ENCODE measurements around the gene ALOX12. TPM values are rescaled to one million over a fixed set of nuclear protein-coding genes. Genes with fewer than 3 reads are reported as not detected.

Gene ALOX12
- polyA plus RNA-seq, 3 donors: 0.13 TPM; not detected in 2

DNA sequence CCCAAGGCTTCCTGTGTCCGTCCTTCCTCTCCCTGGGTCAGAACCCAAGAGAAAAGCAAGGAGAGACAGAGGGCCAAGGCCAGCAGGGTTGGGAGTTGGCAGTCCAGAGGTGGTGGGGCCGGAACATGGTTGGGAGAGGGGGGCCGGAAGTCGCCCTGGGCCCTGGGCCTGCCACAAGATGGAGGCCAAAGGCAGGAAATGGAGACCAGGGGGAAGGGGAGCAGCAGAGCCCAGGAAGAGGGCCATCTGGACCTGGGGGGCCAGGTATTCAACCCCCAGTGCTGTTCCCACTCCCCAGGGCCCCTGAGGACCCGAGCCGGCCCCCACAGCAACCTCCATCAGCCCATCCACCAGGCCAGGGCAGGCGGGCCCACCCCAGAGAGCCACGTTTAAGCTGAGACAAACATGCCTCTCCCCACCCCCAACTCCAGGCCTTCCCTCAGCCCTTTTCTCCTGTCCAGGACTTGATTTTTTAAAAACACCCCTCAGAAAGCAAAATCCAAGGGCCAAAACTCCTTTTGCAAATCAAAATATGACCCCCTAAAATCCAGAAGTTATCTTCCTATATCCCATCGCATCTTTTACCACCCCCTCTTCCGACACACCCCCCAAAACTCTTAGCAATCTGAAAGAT lies 22.6 kb downstream of the ALOX12 start:
- peak overlapping the region; percentile 40 for H3K27ac ChIP-seq (ENCODE audit: low read depth, low read length)
- 51 to 85% (median 69%) methylated on average over 8 to 10 of the region's 10 CpGs for WGBS, 3 donors

DNA sequence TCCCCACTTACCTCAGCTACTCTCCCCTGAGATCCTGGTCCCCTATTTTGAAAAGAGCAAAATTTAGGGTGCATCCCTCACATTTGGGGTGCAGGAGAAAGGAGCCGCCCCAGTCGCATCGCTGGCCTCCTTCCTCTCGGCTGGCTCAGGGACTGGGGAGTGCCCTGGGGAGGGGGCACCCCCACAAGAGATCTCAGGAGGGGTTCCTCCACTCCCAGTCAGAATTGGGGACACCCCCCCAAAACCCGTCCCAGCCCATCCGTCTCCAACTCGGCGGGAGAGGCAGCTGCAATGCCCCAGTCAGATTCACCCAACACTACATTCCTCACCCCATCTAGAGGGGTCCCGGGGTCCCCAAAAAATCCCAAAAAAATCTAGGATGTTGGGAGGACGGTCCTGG lies 23.5 kb downstream of the ALOX12 start:
- 36 to 52% (median 50%) methylated on average over 10 of the region's 10 CpGs for WGBS, 3 donors
- no peak overlapping the region for H3K27ac ChIP-seq (ENCODE audit: low read depth, low read length)

- 11 to 20% (median 13%) methylated on average over 12 to 16 of the region's 16 CpGs for WGBS, 3 donors
Observed at GRCh38 chr17:7019839-7020519, 24.1 kb downstream of the ALOX12 start.

DNA sequence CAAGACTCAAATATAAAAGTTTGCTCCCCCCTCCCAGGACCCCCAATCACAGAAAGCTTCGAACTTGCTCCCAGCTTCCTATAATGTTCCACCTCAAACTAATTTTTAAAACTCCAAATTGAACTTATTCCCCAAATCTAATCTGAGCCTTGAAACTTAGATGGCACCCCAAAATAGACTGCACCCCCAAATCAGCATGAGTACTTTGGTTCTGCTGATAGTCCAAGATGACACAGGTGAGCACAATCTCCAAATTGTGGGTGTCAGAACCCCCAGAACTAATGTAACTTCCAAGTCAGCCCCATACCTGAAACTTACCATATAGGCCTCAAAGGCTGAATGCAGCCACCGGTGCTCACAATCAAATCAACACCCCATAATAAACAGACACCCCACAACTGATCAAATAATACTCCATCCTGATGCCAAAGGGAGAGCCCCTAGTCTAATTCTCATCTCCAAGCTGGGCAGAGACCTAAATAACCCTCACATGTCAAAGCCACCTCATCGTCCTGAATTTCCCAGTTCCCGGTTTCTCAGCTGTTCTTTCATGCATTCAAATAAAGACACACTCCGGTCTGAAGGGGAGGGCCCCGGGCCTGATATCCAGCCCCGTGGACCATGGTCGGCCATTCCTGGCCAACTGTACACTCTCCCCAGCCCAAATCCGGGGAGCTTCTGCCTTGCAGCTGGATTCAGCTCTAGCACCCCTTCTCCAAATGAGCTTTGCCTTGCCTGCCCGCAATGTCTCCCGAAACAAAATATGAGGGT lies 25.2 kb downstream of the ALOX12 start:
- no peak overlapping the region for H3K27ac ChIP-seq (ENCODE audit: low read depth, low read length)
- 60 to 66% (median 62%) methylated on average over 11 of the region's 11 CpGs for WGBS, 3 donors

More at GRCh38 chr17:7019839-7020519, 24.1 kb downstream of the ALOX12 start:
- no peak overlapping the region for H3K27ac ChIP-seq (ENCODE audit: low read depth, low read length)

- H3K27ac ChIP-seq (ENCODE audit: low read depth, low read length): no peak overlapping the region
- 1 to 7% (median 1%) methylated on average over 43 to 53 of the region's 53 CpGs for WGBS, 3 donors
Observed at GRCh38 chr17:7021993-7022778, 26.3 kb downstream of the ALOX12 start.

DNA sequence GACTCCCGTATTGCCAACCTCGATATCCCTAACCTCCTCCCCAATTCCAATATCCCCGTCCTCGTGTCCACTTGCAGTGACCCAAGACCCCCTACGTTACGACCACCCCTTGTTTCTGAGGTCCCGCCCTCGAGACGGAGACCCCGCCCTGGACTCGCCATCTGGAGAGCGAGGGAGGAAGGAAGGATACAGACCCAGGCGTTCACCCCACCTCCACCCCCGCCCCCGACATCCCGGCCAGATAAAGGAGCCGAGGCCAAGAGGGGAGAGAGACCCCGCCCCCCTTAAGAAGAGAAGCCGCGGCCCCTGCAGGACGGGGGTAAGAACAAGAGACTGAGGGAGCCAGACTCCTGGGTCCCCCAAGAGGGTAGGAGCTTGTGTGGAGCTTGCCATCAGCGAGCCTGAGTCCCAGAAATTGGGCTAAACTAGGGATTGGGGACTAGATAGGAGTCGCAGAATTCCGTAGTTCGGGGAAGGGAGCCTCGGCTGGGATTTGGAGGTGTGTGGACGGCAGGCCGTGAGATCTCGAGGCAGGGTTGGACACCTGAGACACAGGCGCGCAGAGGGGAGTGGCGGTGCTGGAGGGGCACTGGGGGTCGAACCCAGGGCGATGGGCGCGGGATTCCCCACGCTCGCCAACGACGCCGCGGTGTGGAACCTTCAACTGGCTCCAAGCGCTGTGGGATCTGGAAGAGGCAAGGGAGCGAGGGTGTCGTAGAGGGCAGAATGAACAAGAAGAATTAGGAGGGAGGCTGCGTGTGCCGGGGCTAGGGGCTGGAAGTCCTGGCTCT lies 27.1 kb downstream of the ALOX12 start, which contains the start of gene BCL6B:
Gene BCL6B (plus strand): TSS at position 270 of the 791 bp plus-strand sequence. CDS start 622 bp downstream, outside the sequence.
- H3K27ac ChIP-seq (ENCODE audit: low read depth, low read length): peak within 1 kb of the TSS; percentile 13
- WGBS, 3 donors: 8 to 12% (median 12%) methylated on average over 47 of the region's 47 CpGs

DNA sequence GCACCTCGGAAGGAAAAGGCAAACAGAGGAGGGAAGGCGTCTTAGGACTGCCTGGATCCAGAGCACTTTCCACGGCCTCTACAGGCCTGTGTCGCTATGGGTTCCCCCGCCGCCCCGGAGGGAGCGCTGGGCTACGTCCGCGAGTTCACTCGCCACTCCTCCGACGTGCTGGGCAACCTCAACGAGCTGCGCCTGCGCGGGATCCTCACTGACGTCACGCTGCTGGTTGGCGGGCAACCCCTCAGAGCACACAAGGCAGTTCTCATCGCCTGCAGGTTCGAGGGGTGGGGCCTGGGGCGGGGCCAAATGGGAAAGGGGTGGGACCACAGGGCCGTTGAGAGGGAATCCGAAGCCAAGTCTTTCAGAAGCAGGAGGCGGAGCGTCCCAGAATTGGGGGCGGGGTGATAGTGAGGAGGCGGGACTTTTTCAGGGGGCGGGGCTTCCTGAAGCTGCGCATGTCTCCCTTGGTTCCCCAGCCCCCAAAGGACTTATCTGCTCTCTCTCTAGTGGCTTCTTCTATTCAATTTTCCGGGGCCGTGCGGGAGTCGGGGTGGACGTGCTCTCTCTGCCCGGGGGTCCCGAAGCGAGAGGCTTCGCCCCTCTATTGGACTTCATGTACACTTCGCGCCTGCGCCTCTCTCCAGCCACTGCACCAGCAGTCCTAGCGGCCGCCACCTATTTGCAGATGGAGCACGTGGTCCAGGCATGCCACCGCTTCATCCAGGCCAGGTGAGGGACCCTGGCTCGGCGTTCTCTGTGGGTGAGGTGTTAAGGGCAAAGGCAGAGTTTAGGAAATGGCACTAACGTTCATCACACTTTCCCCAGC lies 27.9 kb downstream of the ALOX12 start:
- H3K27ac ChIP-seq (ENCODE audit: low read depth, low read length): peak overlapping the region; percentile 13
- 28 to 37% (median 31%) methylated on average over 48 to 51 of the region's 51 CpGs for WGBS, 3 donors

- WGBS, 3 donors: 52 to 72% (median 69%) methylated on average over 8 of the region's 8 CpGs
- no peak overlapping the region for H3K27ac ChIP-seq (ENCODE audit: low read depth, low read length)
Observed at GRCh38 chr17:7024402-7024785, 28.5 kb downstream of the ALOX12 start.

DNA sequence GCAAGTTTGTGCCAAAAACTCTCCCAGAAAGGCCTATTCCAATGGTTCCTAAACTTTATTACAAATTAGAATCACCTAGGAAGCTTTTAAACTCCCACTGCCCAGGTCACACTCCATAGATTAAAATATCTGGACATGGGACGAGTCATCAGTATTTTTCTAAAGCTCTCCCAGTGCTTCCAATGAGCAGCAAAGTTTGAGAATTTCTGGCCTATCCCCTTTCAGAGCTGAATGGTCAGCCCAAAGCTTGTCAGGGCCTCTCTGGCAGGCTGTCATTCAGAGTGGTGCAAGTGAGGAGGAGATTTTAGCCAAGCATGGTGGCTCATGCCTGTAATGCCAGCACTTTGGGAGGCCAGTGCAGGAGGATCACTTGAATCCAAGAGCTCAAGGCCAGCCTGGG lies 29.4 kb downstream of the ALOX12 start:
- 78 to 88% (median 78%) methylated on average over 1 of the region's 1 CpG for WGBS, 3 donors
- H3K27ac ChIP-seq (ENCODE audit: low read depth, low read length): no peak overlapping the region

GRCh38 chr17:7026471-7027115 lies 30.7 kb downstream of the ALOX12 start:
- 82 to 85% (median 85%) methylated on average over 29 of the region's 29 CpGs for WGBS, 3 donors
- no peak overlapping the region for H3K27ac ChIP-seq (ENCODE audit: low read depth, low read length)

DNA sequence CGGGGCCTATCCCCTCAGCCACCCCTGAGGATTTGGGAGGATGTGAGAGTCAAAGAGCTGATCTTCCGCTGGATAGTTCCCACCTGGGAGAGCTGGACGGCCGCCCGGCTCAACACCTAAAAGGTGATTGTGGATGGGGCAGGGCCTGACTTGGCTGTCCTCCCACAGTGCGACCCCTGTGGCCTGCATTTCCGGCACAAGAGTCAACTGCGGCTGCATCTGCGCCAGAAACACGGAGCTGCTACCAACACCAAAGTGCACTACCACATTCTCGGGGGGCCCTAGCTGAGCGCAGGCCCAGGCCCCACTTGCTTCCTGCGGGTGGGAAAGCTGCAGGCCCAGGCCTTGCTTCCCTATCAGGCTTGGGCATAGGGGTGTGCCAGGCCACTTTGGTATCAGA lies 31.5 kb downstream of the ALOX12 start:
- no peak overlapping the region for H3K27ac ChIP-seq (ENCODE audit: low read depth, low read length)
- 62 to 81% (median 72%) methylated on average over 13 of the region's 13 CpGs for WGBS, 3 donors

GRCh38 chr17:7029096-7029495 lies 33.2 kb downstream of the ALOX12 start:
- WGBS, 3 donors: 74 to 83% (median 82%) methylated on average over 3 of the region's 3 CpGs

DNA sequence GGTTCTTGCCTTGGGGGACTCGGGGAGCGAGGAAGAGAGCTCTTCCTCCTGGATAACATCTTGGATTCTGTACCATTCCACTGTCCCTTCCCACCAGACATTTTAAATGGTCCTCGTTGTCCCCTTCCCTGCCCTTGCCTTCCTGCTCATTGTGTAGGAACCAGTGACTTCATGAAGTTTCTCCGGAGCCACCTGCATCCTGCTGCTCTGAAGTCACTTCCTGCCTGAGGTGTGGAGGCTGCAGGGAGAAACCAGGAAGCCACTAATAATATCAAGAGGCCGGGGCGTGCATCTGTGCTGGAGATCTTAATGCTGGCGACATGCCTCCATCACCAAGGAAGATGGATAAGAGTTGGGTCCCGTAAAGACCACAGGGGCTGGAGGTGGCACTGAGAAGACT lies 33.8 kb downstream of the ALOX12 start:
- no peak overlapping the region for H3K27ac ChIP-seq (ENCODE audit: low read depth, low read length)
- 49 to 77% (median 49%) methylated on average over 8 of the region's 8 CpGs for WGBS, 3 donors

More at GRCh38 chr17:7029096-7029495, 33.2 kb downstream of the ALOX12 start:
- H3K27ac ChIP-seq (ENCODE audit: low read depth, low read length): no peak overlapping the region

GRCh38 chr17:7034955-7035590 lies 39.2 kb downstream of the ALOX12 start:
- no peak overlapping the region for H3K27ac ChIP-seq (ENCODE audit: low read depth, low read length)
- 7 to 14% (median 11%) methylated on average over 7 of the region's 7 CpGs for WGBS, 3 donors

DNA sequence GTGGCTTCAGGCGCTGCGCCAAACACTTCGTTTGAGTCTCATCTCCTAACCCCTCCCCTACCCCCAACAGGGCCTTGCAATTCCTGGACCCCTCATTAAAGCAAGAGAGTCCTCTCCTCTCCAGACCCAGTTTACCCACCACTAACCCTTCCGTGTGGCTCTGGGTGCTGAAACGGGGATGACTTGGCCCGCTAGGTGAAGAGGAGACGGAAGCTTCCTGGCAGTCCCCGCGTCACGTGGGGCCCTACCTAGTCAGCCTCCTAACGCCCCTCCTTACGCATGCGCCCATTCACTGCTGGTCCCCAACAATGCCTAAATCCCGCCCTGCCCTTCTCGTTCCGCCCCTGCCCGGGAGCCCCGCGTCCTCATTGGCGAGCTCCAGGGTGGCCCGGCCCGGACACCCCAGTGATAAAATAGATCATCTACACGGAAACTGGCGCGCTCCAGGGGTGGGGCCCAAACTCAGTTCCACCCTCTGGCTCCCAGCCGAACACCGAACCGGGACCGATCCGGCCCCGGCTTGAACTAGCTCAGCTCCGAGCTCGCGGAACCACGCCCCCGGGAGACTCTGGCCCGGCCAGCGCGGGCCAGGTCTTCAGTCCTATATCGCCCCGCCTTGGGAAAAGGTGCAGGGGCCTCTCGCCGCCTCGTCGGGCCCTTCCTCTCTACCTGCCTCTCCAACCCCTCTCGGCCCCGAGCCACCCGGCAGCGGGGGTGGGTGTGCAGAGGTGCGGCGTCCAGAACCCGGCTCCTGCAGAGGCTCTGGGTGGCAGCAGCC lies 39.9 kb downstream of the ALOX12 start, which contains the start of gene SLC16A13:
Gene SLC16A13 (plus strand): TSS at position 425 of the 778 bp plus-strand sequence. CDS start 368 bp downstream, outside the sequence.
- H3K27ac ChIP-seq (ENCODE audit: low read depth, low read length): no peak within 1 kb of the TSS
- WGBS, 3 donors: 0% methylated on average over 52 of the region's 52 CpGs
